NCI-H69 (cell line): ENCODE measurements around the gene TSKS.

ENCODE experiments used
- DNase-seq: peaks from one replicate; lab custom pipeline; 2025; lab: John Stamatoyannopoulos, UW

TSKS gene, protein sequence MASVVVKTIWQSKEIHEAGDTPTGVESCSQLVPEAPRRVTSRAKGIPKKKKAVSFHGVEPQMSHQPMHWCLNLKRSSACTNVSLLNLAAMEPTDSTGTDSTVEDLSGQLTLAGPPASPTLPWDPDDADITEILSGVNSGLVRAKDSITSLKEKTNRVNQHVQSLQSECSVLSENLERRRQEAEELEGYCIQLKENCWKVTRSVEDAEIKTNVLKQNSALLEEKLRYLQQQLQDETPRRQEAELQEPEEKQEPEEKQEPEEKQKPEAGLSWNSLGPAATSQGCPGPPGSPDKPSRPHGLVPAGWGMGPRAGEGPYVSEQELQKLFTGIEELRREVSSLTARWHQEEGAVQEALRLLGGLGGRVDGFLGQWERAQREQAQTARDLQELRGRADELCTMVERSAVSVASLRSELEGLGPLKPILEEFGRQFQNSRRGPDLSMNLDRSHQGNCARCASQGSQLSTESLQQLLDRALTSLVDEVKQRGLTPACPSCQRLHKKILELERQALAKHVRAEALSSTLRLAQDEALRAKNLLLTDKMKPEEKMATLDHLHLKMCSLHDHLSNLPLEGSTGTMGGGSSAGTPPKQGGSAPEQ

DNA sequence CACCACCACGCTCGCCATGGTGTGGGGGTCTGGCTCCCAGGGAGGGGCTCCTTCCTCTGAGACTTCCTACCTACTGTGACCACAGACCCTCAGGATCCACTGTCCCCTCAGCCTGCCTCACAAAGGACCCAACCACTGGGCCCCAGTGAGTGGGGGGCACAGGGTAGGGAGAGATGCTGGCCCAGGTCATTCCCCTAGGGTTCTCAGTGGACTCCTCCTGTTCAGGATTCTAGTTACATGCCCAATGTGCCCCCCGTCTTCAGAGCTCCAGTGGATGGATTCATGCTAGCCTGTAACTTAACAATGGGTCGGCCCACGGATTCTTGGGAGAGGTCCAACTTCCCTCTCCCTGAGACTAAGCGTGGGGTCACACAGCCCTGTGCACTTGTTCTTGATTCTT, at the start of gene TSKS:
TSS of gene TSKS (minus strand) at position 77 of the 400 bp plus-strand sequence. CDS start at position 18, 59 bp downstream.
- DNase-seq = no peak

DNA sequence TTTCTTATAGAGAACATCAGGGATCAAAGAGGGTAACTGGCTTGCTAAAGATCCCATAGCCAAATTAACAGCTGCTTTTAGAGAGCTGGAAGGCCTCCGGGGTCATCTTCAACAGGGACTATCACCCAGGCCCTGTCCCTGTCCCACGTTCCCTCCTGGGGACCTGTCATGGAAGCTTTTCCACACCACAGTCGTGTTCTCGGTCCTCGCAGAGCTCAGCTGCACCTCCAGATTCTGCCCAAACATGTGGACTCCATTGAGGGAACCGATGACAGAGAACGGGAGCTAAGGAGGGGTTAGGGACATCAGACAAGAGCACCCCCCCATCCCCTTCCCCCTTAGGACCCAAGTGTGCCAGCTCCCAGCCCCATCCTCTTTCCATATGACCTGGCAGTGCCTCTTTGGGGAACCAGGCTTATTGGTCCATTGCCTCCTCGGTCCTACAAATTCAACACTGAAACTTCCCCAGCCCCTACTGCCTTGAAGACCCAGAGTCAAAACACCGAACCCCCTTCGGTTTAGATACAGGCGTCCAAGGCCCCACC, 49.4 kb upstream of the TSKS start:
- DNase-seq = peak; percentile 34

GRCh38 chr19:49811328-49811727, 48.2 kb upstream of the TSKS start:
- DNase-seq = no peak

DNA sequence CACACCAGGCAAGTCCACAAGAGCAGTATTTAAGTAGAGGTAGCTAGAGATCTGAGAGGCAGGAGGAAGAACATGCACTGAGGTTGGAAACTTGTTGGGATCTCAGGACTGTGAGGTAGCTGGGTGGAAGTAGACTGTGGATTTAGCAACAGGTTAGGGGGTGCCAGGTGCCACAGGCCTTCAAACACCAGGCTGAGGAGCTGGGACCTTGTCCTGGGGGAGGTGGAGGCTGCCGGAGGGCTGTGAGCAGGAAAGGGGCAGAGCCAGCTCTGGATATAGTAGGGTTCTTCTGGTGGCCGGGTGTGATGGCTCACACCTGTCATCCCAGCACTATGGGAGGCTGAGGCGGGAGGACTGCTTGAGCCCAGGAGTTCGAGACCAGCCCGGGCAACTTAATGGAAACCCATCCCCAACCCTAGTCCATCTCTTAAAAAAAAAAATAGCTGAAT, 46.9 kb upstream of the TSKS start:
- no peak for DNase-seq

DNA sequence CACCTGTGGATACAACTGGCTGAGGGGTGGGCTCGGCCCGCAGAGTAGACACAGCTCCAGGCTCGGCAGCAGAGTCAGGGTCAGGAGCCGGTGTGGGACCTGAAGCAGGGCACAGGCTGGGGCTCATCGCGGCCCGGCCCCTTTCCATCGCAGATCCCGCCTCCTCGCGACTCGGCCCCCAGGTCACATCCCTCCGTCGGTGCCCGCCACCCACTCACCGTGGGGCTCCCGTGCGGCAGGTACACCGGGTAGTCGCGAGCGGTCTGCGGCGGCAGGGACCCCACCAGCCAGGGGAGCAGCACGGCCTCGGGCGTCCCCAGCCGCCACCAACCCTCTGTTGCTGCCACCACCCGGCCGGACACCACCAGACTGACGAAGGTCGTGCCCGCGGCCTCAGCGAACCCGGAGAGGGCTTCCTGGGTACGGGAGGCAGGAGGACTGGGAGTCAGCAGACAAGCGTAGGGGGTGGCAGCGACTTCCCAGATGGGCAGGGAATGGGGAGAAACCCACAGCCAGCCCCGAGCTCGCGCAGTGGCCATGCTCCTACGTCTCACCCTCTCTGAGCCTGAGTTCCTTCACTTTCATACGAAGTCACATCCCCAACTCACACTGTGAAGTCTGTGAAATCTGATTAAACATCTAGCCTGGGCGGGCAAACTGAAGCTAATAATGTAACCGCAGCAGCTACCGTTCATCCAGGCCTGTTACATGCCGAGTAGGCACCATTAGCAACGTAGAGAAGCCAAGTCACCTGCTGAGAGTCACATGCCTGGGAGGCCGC, 46.2 kb upstream of the TSKS start:
- DNase-seq = peak; percentile 71

DNA sequence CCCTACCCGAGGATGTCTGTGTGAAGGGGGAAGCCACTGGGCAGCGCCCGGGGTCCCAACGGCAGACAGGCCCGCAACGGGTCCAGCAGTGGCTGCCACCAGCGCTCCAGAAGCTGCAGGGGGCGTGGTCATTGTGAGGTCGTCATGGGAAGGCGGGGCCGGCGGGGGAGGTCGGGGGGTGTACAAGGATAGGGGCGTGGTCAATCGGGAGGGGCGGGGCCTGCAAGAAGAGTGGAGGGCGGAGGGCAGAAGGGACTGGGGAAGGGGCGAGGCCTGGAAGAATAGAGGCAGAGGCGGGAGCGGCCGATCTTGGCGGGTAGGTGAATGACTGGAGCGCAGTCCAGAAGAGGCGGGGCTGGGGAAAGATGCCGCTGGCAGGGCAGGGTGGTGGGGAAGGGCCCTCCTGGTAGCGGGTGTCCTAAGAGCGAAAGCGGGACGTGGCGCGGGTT, 45.6 kb upstream of the TSKS start:
- peak; percentile 92 for DNase-seq

DNA sequence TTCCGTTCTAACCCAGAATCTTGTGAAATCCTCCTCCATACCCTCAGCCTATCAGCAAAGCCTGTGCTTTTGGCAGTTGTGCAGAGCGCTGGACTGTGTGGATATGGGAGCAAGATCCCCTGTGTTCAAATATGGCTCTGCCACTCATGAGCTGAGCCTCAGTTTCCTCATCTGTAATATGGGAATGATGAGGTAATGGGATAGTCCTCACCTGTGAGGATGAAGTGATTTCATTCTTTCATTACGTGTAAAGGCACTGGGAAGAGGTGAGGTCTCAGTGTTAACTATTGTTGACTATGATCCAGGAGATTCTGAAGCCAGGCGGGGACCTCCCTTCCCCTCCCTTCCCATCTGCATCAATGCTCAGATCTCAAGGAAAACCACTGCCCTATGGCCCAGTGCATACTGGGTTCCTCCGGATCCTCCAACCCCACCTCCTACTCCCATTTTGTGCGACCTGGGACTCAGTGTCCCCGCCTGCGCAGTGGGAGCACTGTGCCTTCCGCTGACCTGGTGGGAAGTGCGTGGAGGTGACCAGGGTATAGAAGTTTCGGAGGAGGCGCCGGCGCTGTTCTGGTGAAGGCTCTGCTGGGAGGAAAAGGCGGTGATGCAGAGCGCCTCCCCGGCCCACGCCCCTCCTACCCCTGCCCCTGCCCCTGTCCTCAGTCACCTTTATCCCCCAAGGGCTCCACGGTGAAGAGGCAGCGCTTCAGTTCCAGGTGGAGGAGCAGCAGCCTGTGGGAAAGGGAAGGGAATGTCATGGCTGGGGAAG, 45.0 kb upstream of the TSKS start:
- DNase-seq = no peak

DNA sequence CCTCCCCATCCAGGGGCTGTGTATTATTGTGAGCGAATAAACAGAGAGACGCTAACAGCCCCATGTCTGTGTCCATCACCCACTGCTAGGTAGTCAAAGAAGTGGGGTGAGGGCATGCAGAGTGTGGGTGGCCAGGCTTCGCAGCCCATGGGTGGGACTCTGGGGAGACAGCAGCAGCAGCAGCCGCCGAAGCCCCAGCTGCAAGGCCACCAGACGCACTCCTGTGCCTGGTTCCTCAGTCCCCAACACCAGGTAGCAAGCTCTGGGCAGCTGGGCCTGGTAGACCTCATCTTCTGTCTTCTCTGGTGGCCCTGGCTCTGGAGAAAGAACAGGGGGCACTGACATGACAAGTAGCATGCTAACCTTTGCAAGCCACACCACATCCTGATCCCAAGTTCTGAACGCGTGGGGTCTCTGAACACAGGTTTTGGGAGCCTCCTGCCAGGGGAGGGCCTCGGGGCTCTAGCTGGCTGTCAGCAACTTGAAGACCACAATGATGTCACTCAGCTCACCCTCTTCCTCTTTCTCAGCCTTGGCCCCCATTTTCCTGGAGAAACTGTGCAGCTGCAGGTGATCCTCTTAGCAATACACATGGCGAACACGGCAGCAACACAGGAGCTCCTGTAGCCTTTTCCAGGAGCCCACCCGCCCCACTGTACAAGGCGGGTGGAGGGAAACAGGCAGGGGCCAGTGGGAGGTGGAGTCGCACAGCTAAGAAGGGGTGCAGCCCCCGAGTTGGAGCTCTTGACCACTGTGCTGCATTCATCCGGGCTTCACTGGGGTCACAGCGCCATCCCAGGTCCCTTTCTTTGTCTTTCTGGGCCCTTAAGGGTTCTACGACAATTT, 44.2 kb upstream of the TSKS start:
- DNase-seq = no peak

DNA sequence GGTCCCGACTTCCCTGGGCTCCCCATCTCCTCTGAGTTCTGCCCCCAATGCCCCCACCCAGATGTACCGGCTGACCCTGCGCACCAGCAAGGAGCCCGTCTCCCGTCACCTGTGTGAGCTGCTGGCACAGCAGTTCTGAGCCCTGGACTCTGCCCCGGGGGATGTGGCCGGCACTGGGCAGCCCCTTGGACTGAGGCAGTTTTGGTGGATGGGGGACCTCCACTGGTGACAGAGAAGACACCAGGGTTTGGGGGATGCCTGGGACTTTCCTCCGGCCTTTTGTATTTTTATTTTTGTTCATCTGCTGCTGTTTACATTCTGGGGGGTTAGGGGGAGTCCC, 43.5 kb upstream of the TSKS start:
- no peak for DNase-seq

DNA sequence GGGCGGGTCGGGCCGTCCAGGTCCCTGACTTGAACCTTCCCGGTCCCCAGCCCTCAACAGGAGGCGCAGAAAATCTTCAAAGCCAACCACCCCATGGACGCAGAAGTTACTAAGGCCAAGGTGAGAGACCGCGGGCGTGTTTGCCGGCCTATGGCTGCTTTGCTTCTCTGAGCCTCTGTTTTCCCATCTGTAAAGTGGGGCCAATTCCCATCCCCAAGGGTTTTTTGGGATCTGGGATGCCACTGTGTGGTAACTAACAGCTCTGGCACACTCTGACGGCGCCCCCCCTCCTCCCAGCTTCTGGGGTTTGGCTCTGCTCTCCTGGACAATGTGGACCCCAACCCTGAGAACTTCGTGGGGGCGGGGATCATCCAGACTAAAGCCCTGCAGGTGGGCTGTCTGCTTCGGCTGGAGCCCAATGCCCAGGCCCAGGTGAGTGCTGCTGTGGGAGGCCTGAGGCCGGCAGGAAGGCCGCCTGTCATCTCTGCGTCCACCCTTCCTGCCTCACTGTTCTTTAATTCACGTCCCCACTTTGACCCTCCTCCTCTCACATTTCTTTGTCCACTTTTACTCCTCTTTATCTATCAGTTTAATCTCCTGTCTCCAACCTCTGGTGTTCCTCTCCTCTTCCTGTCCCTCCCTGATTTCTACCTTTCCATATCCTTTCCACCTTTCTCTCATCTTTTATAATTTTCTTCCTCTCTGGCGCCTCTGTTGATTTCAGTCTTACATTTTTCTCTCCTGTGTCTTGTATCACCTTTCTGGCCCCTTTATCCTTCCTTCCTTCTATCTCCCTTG, 42.9 kb upstream of the TSKS start:
- DNase-seq = no peak

- no peak for DNase-seq
Measured at GRCh38 chr19:49803529-49803856, 40.4 kb upstream of the TSKS start.

- no peak for DNase-seq
Measured at GRCh38 chr19:49802836-49803528, 39.9 kb upstream of the TSKS start.

- peak; percentile 56 for DNase-seq
Measured at GRCh38 chr19:49801966-49802661, 39.0 kb upstream of the TSKS start.

DNA sequence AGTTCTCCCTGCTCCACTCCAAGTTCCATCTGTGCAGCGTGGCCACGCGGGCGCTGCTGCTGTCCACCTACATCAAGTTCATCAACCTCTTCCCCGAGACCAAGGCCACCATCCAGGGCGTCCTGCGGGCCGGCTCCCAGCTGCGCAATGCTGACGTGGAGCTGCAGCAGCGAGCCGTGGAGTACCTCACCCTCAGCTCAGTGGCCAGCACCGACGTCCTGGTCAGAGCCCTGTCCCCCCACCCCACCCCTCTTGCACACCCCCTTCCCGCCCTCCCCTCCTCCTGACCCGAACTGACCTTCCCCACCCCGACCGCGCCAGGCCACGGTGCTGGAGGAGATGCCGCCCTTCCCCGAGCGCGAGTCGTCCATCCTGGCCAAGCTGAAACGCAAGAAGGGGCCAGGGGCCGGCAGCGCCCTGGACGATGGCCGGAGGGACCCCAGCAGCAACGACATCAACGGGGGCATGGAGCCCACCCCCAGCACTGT, 38.3 kb upstream of the TSKS start:
- DNase-seq = no peak

GRCh38 chr19:49800771-49801170, 37.7 kb upstream of the TSKS start:
- DNase-seq = no peak

DNA sequence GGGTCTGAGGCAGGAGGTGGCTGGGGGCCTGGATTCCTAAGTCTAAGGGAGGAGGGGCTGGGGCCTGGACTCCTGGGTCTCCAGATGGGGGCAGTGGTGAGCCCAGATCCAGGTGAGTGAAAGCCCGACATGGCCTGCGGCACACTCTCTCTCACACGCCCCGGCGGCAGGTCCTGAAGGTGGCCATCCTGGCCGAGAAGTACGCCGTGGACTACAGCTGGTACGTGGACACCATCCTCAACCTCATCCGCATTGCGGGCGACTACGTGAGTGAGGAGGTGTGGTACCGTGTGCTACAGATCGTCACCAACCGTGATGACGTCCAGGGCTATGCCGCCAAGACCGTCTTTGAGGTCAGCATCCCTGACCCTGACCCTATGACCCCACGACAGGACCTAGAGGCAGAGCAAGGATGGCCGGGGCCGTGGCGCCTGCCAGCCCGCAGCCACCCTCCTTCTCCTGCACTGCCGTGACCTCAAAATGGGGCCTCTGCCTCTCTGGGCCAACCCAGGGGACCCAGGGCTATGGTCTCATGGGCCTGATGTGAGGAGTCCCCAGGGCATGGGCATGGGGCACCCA, 36.8 kb upstream of the TSKS start:
- no peak for DNase-seq

- no peak for DNase-seq
Measured at GRCh38 chr19:49799271-49799797, 36.2 kb upstream of the TSKS start.

- no peak for DNase-seq
Measured at GRCh38 chr19:49798574-49798973, 35.5 kb upstream of the TSKS start.
